Activated CD8-positive, alpha-beta T cell treated with anti-CD3 and anti-CD28 coated beads for 36 hours (primary cell): ENCODE measurements around the gene PCOLCE2. TPM values are rescaled to one million over a fixed set of nuclear protein-coding genes. Genes with fewer than 3 reads are reported as not detected.

Experiments
- ATAC-seq: fragments of 200-7000 bp; cut with Tn5 transposase; one replicate; pipeline ENCODE4 v1.10.0; 2021; ENCODE audit warnings: mild to moderate bottlenecking, moderate library complexity
- CTCF ChIA-PET: fragments of 350-600 bp; sonication (Branson Sonifier 250); formaldehyde crosslinking; loops from one replicate; lab custom pipeline; 2021; ENCODE audit warnings: antibody characterized with exemption; lab: Charles Lee
- POLR2A ChIA-PET: fragments of 350-600 bp; sonication (Branson Sonifier 250); formaldehyde crosslinking; loops from one replicate; lab custom pipeline; 2021; ENCODE audit warnings: antibody characterized with exemption; lab: Charles Lee
- DNase-seq: peaks from one replicate; pipeline ENCODE4 v3.0.0-alpha.2; 2020
- H3K27ac Mint-ChIP-seq: one replicate; pipeline ENCODE4 v1.8.0; 2021; ENCODE audit warnings: mild to moderate bottlenecking, mixed read lengths
- H3K27me3 Mint-ChIP-seq: one replicate; pipeline ENCODE4 v1.8.0; 2021; ENCODE audit warnings: mixed read lengths
- H3K36me3 Mint-ChIP-seq: one replicate; pipeline ENCODE4 v1.8.0; 2021; ENCODE audit warnings: low read depth, mixed read lengths
- H3K4me1 Mint-ChIP-seq: one replicate; pipeline ENCODE4 v1.8.0; 2021; ENCODE audit warnings: low read depth, mixed read lengths
- H3K4me3 Mint-ChIP-seq: one replicate; pipeline ENCODE4 v1.8.0; 2021; ENCODE audit warnings: mild to moderate bottlenecking, moderate library complexity, mixed read lengths
- H3K9me3 Mint-ChIP-seq: one replicate; pipeline ENCODE4 v1.8.0; 2021; ENCODE audit warnings: mixed read lengths
- CTCF ChIP-seq: fragments of 200-600 bp; IDR thresholded peaks from one replicate; pipeline ENCODE4 v1.8.0; 2022; ENCODE audit warnings: antibody characterized with exemption, mild to moderate bottlenecking
- intact Hi-C: fragments of 100-400 bp; cut with micrococcal nuclease; formaldehyde crosslinking; loops from one replicate; pipeline ENCODE4 v1.10.0; 2022
- total RNA-seq, 2 experiments: library from RNA; stranded (reverse); gene quantifications; one replicate each; pipeline ENCODE4 v1.2.3, GENCODE V29; 2021

Gene PCOLCE2
- total RNA-seq, 2 experiments from 2014 or later: 1.1 TPM

GRCh38 chr3:142925140-142925539 is 36.3 kb upstream of the PCOLCE2 start:
- CTCF ChIA-PET: no interaction called here
- intact Hi-C loops: loop anchor here (5.0 kb wide), 1 partner anchor 67 kb away; no protein-coding TSS in a partner anchor
- no peaks in the 10 kb centered on the region for H3K4me1 Mint-ChIP-seq

GRCh38 chr3:142923694-142924093 is 34.8 kb upstream of the PCOLCE2 start:
- TF ChIP-seq CTCF: no peak
- intact Hi-C loops: no loop called here
- Mint-ChIP-seq H3K4me3 (no peak overlapping the region), H3K9me3 (peaks cover 2% of the 10 kb centered on the region), H3K27ac (no peak overlapping the region), H3K4me1 (no peaks in the 10 kb centered on the region), H3K36me3 (no peaks in the 10 kb centered on the region), H3K27me3 (peaks cover 28% of the 10 kb centered on the region)
- ChIA-PET POLR2A (no interaction called here), CTCF (no interaction called here)
- no peak for DNase-seq
- ATAC-seq: no peak

More at GRCh38 chr3:142925140-142925539, 36.3 kb upstream of the PCOLCE2 start:
- Mint-ChIP-seq H3K27me3 (peaks cover 28% of the 10 kb centered on the region), H3K36me3 (no peaks in the 10 kb centered on the region), H3K4me3 (no peak overlapping the region), H3K27ac (no peak overlapping the region), H3K9me3 (peaks cover 2% of the 10 kb centered on the region)
- POLR2A ChIA-PET: no interaction called here
- no peak for DNase-seq
- TF ChIP-seq CTCF: no peak
- ATAC-seq: no peak

GRCh38 chr3:142916605-142917004 is 27.7 kb upstream of the PCOLCE2 start:
- no peak overlapping the region for H3K4me3 Mint-ChIP-seq

GRCh38 chr3:142915636-142916035 is 26.8 kb upstream of the PCOLCE2 start:
- Mint-ChIP-seq H3K27ac (no peak overlapping the region), H3K27me3 (peaks cover 5% of the 10 kb centered on the region), H3K36me3 (no peaks in the 10 kb centered on the region), H3K4me1 (no peaks in the 10 kb centered on the region), H3K9me3 (no peaks in the 10 kb centered on the region), H3K4me3 (no peak overlapping the region)
- no peak for TF ChIP-seq CTCF
- intact Hi-C loops: no loop called here
- ATAC-seq: no peak
- ChIA-PET POLR2A (no interaction called here), CTCF (no interaction called here)
- DNase-seq: no peak

More at GRCh38 chr3:142916605-142917004, 27.7 kb upstream of the PCOLCE2 start:
- CTCF ChIA-PET: no interaction called here
- Mint-ChIP-seq H3K36me3 (no peaks in the 10 kb centered on the region), H3K4me1 (no peaks in the 10 kb centered on the region), H3K9me3 (no peaks in the 10 kb centered on the region), H3K27me3 (peaks cover 3% of the 10 kb centered on the region), H3K27ac (no peak overlapping the region)
- DNase-seq: no peak
- no peak for ATAC-seq
- intact Hi-C loops: no loop called here
- no peak for TF ChIP-seq CTCF
- POLR2A ChIA-PET: no interaction called here

GRCh38 chr3:142914286-142914811 is 25.5 kb upstream of the PCOLCE2 start:
- DNase-seq (no peak), ATAC-seq (no peak)
- intact Hi-C loops: no loop called here
- H3K27me3 Mint-ChIP-seq: peaks cover 9% of the 10 kb centered on the region
- no peaks in the 10 kb centered on the region for H3K4me1 Mint-ChIP-seq
- no peak overlapping the region for H3K4me3 Mint-ChIP-seq
- H3K36me3 Mint-ChIP-seq: no peaks in the 10 kb centered on the region
- no peaks in the 10 kb centered on the region for H3K9me3 Mint-ChIP-seq
- CTCF ChIA-PET: no interaction called here
- POLR2A ChIA-PET: no interaction called here
- no peak for TF ChIP-seq CTCF
- H3K27ac Mint-ChIP-seq: no peak overlapping the region
